ENCODE results near the gene LPP.

LPP gene

DNA sequence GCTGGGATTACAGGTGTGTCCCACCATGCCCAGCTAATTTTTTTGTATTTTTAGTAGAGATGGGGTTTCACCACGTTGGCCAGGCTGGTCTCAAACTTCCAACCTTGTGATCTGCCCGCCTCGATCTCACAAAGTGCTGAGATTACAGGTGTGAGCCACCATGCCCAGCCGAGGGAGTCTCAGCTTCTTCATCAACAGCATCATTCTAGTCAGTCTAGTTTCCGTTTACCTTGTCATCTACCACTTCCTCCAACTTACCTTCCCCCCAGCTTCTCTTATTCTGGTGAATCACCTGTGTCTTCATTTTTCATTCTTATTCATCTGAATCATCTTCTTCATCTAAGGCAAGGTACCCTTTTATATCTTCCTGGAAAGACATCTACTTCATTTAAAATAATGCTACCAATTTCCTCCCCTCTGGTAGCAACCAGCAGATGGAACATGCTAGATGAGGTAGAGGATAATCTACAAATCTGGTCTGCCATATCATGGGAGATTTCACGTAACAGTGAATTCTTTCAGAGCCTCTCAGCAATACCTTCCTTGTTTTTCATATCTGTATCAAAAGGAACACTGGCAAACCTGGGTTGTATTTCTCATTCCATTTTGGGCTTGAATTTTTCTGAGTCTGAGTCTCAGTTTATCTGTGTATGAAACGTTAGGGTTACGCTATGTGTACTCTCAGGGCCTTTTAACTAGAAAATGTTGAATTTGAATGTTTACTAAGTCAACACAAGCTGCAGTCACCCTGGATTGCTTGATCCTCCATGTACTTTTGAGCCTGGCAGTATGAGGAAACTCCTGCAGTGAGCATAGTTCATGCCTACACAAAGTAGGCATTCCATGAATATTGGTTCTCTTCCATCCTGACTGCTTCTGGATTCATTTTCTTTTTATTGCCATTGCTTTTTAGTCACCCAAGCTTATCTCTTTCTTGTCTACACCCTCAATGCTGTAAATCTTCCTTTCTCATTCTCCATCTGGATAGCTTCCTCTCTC is 16.8 kb downstream of the LPP start:
- no peak for DNase-seq

DNA sequence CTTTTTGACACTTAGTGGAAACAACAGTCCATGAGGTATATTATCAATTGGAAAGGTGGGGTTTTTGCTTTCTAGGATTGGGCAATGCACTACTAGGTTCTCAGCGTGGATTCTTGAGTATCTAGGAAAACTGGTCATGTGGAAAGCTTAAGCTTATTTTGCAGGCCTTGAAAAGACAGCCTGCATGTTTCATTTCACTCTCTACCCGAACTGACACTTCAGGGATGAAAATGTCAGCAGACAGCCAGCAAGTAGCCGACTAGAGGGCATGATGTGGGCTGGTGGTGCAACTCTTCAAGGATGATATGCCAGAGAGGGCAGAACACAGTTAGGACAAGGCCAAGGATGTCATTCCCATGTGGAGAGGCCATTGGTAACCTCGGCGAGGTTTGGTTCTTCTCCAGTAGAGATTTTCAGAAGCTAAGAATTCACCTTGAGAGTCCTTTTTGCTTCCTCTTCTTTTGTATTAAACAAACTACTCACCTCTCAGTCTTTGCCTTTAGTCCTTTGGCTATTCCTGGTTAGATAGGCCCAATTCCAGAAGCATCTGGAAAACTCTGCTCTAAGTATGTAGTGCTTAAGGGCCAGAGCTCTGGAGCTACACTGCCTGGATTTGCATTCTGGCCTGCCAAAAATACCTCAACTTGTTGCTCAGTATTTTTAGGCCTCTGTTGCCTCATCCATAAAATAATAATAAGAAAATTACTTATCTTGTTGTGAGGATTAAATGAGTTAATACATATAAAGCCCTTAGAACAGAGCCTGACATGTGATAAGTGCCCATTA is 17.9 kb downstream of the LPP start:
- no peak for DNase-seq

DNA sequence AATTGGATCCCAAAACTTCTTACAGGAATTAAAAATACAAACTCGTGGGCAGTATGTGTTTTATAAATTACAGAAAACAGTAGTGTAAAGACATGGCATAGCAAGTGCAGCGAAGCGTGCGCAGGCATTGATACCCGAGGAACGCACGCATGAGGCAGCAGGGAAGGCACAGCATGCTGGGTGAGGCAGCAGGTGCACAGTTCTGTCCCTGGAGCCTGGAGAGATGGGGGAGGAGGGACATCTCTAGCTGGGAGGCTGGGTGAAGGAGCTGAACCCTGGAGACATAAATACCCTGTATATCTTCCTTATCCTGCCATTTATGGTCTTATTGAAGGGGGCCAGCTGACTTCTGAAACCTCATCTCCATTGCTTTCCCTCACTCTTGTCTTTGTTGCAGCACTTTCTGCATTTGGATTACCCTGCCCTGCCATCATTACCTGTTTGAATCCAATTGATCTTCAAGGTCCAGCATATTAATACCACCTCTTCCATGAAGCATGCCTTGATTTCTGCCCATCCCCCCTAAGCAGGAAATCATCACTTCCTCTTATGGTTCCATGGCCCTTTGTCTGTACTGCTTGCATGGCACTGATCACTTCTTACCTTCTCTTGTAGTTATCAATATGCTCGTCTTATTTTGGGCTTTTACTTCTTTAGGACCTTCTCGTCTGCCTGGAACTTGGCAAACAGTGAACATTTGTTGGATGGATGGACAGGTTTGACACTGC is 20.5 kb downstream of the LPP start:
- DNase-seq: no peak

DNA sequence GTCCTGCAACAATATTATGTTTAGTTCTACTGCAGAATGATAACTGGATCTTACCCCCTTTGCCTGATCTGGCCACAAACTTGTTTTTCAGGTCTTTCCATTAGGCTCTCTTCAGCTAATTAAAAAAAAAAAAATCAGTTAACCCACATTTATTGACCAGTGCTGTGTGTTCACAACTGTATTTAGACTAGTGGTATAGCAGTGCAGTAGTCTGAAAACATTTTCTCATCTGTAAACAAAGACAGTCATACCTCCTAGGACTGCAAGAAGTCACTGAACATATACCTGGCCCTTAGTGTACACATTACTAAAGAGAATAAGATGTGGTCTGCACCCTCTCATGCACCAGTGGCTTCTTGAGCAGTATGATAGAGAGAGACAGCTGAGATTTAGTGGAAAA is 22.5 kb downstream of the LPP start:
- no peak for DNase-seq

DNA sequence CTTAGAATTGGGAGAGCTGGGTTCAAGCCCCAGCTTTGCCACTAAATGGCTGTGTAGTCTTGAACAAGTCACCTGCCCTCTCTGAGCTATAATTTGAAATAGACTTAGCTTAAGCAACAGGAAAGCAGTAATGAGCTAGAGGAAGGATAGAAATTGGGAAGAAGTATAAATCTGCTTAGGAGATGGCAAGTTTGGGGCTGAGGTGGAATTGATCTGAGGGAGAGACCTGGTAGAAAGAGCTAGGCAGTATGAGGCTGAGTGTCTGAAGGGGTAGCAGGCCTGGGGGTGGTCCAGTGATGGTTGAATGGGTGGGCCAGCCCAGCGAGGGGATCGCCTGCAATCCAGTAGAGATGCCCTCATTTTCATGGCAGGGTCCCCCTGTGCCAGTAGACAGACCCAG is 22.9 kb downstream of the LPP start:
- no peak for DNase-seq

DNA sequence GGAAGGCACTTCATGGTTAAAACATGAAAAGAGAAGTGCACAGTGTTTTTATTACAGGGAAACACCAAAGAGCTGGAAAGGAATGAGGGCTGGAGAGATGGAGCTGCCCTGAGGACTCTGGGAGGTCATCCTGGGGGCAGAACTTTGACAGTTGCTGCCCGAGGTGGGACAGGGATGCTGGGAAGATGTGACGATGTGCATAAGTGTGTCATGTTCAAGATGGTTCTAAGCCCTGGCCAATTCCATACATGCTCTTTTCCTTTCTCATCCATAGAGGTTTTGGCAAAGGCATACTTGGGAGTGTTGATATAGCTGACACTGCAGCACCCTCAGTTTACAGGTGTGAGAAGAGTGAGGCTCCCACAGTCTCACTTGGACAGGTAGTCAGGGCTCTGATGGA is 23.8 kb downstream of the LPP start:
- no peak for DNase-seq

DNA sequence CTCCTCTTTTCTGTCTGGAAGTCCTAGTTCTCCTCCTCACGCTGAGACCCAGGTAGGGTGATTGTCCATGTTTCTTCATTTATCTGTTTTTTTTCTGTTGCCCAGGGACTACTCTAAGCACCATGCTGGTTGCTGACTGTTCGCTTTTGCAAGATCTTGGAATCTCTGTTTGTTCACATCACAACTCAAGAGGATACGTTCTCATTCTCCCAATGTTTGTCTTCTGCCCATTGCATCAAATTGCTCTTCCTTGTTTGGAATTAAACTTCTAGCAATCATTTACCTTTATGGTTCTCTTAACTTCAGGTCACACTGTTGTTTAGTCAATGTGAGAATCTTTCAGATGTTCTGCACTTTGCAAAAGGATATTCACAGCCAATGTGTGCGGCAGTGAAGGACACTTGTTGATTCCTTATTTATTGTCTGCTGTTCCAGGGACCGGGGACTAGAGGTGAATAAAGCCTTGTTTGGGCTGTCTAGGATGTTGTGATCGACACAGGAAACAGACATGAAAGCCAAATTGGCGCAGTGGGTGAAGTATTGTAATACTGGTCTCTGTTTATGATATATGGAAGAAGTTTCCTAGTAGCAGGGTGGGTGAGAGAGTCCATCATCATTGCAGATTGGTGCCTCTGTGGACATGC is 24.5 kb downstream of the LPP start:
- no peak for DNase-seq

DNA sequence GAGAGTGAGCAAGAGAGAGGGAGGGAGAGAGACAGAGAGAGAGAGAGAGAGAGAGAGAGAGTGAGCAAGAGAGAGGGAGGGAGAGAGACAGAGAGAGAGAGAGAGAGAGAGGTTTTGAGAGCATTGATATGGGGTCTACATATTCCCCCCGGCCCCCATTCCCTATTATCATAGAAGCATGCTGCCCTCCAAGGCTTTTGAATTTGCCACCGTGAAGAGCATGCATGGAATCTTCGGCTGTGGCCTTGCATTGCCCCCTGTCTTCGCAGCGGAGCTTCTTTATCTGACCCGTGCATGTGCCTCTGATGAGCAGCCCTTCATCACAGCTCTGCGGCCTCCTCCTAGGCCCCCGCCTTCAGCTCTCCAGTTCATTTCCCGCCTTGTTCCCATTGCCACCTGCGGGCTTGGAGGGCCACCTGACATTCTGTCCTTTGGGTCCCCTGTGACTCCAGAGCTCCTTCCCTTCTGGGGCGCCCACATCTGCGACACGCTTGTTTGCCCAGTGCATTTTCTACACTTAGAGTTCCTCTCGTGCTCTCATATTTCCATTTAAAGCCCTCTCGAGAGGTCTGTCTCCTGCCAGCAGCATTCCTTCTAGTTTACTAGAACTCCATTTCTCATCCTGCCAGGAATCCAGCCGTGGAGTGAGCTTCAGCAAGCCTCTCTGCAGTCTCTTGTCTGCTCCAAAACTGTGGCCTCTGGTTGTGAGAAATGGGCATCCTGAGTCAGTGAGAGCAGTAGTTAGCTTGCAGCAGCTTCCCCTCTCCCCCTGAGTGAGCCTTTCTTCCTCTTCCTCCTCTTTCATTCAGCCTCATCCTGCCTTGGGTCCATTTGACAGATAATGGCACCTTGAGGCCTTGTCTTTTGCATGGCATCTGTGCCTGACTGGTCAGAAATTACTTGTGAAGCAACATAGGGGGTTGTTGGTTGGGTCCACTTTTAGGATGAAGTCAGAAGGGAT is 25.3 kb downstream of the LPP start:
- no peak for DNase-seq

DNA sequence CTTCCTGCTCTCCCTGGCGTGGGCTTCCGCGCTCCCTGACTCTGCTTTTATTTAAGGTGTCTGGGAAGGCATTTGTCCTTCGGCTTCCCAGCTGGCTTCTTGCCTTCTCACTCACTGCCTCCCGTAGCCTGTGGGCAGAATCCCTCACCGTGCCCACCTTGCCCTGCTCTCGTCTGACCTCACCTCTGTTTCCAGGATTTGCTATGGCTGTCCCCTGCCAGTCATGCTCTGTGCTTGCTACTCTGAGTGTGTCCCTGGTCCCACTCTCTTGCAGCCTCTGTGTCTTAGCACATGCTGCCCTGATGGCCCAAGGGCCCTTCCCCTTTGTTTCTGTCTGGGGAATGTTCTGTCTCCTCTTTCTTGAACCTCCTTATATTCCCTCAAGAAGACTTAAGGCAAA is 26.2 kb downstream of the LPP start:
- no peak for DNase-seq

DNA sequence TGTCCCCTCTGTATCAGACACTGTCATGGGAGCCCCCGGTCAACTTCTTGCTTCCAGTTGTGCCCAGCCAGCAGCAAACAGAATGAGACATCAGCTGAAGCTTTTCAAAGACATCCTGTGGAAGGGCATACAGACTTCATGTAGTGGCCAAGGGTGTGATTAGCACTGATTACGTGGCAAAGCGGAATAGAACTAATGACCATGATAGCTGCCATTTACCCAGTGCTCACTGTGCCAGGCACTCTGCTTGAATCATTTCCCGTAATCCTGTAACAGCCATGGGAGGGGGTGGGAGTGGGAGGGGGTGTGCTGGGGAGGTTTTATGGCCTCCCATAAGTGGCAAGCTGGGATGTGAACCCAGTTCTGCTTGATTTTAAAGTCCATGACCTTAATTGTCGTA is 29.5 kb downstream of the LPP start:
- DNase-seq: no peak

DNA sequence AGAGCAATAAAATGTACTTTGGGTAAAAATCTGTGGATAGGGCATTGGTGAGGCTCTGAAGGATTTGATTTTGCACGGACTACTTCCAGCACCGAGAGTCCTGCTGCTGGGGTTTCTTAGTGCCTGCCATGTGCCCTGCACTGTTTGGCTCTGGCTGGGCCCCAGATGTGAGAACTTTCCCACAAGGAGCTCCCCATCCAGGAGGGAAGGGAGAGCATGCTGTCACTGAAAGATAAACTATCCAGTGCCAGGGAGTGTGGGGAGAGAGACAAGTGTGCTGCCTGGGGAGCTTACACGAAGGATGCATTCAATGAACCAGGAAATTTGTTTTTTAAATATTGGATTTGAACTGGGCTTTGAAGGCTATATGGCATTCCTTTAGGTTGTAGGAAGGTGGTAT is 30.2 kb downstream of the LPP start:
- no peak for DNase-seq

DNA sequence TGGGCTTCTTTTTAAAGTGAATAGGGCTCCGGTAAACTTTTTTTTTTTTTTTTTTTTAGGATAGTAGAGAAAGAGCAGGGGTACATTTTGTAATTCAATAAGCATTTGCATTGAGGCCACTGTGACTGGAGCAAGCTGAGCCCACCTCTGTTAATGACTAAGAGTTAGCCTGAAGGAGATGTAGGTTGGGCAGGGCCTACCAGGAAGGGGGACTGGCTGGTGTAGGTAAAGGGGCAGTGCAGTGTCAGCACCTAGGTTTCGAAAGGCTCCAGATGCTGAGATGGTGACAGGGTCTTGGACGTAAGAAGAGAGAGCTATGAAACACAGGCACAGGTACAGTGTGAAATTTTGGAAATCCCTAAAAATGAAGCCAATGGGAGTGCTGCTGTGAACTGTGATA is 30.7 kb downstream of the LPP start:
- no peak for DNase-seq

DNA sequence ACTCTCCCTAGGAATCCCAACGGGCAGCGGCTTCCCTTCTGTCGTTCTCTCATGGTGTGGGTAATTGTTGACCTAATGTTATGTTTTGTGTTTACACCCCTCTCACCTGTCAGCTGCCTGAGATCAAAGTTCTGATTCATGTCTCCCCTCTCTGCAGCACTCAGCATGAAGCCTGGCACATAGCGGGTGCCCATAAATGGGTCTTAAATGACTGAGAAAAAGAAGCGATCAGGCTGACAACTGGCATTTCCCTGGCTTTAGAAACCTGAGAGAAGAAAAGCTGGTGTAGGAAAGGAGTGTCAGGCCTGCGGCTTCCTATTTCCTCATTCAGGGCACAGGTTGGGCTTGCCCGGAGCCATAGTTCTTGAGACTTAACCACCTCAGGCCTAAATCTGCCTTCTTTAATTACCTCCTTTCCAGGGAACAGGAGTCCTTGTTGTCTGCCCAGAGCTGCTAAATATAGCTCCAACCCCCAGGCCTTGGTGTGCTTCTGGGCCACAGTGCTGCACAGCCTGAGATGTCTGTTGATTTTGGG is 31.8 kb downstream of the LPP start:
- DNase-seq: peak; percentile 66

DNA sequence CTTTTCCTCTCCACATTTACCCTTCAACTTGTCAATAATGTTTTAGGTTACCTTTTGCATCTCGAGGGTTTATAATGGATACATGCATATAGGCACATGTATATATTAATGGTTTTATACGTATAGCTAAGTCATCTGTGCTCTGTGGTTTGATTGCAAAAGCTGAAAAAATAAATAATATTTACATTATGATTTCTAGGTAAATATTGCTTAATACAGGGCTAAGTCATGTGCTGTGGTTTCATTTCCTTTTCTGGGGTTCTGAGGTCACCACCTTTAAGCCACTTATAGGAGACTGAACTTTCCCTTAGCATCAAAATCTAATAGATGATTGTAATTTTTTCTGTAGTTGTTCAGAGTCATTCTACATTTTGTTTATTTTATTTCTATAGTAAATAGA is 33.1 kb downstream of the LPP start:
- DNase-seq: no peak

DNA sequence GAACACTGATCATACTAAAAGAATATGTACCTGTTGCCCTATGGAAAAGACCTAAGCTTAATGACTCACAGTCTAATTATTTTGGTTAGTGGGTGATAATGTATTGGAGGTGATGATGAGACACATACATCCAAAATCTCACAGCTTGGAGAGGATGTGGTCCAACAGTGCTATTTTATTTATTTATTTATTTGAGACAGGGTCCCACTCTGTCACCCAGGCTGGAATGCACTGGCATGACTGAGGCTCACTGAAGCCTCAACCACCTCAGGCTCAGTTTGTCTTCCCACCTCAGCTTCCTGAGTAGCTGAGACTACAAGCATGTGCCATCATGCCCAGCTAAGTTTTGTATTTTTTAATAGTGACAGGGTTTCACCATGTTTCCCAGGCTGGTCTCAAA is 35.0 kb downstream of the LPP start:
- no peak for DNase-seq

DNA sequence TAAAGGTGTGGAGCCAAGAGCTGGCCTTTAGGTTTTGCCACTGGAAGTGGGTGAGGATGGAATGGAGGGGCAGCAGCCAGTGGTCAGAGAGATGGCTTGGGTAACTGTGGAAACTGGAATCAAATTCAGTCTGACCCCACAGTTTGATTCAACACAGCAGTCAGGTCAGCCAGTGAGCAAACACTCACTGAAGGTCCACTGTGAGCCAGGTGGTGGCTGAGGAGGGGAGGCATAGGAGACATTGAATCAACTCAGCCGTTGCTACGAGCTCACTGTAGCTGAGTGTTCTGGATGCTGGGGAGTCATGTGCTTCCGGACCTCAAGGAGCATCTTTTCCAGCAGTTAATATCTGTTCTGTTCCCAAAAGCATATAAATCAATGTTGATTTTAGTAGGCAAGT is 37.5 kb downstream of the LPP start:
- no peak for DNase-seq

DNA sequence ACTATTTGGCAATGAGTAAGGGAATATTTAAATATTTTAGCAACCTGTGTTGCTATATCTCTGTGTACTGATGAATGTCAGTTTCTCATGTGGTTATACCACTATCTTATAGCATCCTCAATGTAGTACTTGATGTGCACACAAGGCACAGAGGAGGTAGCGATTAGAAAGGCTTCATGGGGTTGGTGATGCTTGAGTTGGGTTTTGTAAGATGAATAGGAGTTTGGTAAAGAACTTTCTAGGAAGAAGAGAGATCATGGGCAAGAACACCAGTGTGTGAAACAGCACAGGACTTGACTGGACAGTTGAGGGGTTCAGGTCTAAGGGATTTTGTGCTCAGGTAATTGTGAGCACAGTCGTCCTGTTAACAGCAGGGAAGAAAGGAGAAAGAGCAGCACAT is 38.1 kb downstream of the LPP start:
- no peak for DNase-seq

DNA sequence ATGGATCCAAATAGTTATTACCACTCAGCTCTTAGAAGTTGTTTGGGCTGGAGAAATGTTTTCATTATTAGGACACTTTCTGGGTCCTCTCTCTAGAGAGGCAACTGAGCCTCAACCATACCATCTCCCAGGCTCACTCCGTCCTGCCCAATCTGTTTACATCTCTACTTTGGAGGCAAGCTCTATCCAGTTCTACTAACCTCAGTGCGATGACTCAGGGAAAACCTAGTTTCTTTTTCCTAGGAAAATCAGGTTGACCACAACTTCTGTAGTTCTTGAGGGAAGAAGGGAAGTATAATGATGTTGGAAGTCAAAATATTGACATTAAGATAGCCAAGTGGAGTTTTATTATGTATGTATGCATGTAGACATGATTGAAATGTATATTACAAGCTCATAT is 40.4 kb downstream of the LPP start:
- DNase-seq: no peak

DNA sequence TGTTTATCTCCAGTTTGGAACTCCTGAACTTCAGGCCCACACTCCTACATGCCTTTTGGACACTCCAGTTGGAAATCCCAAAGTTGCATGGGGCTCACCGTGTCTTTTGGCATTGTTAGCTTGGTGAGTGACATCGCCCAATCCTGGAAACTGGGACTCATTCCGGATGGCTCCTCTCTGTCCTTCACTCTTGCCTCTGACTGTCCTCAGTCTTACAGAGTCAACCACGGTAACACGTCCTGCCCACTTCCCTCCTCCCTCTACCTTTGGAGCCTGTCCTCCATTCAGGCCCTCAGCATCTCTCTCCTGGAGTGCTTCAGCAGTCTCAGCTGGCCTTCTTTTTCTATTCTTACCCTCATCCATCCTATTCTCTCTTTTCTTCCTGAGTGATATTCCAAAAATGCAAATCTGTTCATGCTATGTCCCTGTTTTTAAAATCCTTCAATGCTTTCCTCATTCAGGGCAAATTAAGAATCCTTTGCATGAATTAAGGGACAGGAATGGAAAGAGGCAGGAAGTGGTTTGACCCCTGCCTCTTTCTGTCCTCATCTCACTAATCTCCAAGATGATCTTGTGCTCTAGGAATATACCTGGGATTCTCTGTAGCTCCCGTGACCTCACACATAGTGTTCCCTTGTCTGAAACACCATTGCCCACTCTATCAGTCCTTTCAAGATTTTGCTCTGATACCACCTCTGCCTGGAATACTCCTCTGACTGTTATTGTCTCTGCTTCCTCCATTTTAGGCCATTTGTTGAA is 42.5 kb downstream of the LPP start:
- DNase-seq: no peak

DNA sequence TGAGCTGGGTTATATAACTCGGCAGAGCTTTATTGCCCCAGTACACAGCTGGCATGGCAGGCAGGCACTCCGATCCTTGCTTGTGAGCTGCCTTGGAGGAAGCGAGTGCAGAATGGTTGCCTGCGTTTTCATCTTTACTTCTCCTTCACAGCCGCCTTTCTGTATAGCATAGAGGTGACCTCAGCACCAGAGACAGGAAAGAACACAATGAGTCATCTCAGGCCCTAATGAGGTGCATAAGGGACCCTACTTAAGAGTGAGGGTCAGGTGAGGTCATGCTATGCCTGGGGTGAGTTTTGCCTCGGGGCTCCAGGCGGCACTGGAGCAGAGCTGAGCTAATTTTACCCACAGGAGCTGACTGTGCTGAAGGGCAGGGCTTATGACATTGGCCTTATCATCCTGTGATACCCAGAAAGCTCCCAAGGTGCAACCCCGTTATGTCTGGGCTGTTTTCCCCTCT is 43.5 kb downstream of the LPP start:
- peak; percentile 9 for DNase-seq

DNA sequence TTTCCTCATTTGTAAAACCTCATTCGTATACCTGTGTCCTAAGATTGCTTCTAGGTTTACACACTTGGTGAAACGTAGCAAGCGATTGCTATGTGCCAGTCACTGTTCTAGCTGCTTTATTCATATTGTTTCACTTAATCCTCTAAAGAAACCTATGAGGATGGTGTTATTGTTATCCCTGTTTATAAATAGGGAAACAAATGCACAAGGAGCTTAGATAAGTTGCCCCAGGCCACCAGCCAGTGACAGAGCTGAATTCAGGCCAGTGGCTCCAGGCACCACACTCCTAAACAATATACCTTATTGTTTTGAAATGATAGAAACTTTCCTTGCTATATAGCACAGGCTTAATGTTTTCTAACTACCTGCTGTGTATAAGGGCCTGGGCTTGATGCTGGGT is 44.0 kb downstream of the LPP start:
- no peak for DNase-seq
